D721Med (cell line): ENCODE results near the gene SPEF2.

ENCODE experiments used
- DNase-seq: peaks from one replicate; pipeline ENCODE4 v3.0.0; 2011; ENCODE audit warnings: low spot score; ENCODE audit not compliant: insufficient read length
- FAIRE-seq: peaks from 2 replicates; lab custom pipeline; 2011; peaks lifted over from hg19 to GRCh38; lab: Jason Lieb, UNC
- CTCF ChIP-seq: IDR thresholded peaks from 2 replicates; pipeline ENCODE4 v1.5.1; 2012; ENCODE audit warnings: mild to moderate bottlenecking, control low read depth; ENCODE audit not compliant: insufficient read depth; ENCODE audit errors: missing control alignments

The SPEF2 gene

GRCh38 chr5:35815089-35815936 is 197.7 kb downstream of the SPEF2 start:
- DNase-seq: no peak
- TF ChIP-seq CTCF: peak; percentile 34
- FAIRE-seq: no peak

- no peak for FAIRE-seq
- DNase-seq: no peak
- TF ChIP-seq CTCF: no peak
Measured at GRCh38 chr5:35816881-35817521, 199.3 kb downstream of the SPEF2 start.

- FAIRE-seq (no peak), DNase-seq (no peak)
- TF ChIP-seq CTCF: no peak
Measured at GRCh38 chr5:35819026-35819425, 201.4 kb downstream of the SPEF2 start.

GRCh38 chr5:35819668-35820067 is 202.0 kb downstream of the SPEF2 start:
- FAIRE-seq: no peak
- no peak for DNase-seq
- no peak for TF ChIP-seq CTCF

- no peak for TF ChIP-seq CTCF
- FAIRE-seq: no peak
- no peak for DNase-seq
Measured at GRCh38 chr5:35820735-35821134, 203.1 kb downstream of the SPEF2 start.

GRCh38 chr5:35821513-35821912 is 203.8 kb downstream of the SPEF2 start:
- FAIRE-seq: no peak

More at GRCh38 chr5:35821513-35821912, 203.8 kb downstream of the SPEF2 start:
- no peak for TF ChIP-seq CTCF
- DNase-seq: no peak
